22Rv1 (cell line): Measurements from ENCODE around the gene PIK3C2A.

Experiments used
- H3K27ac ChIP-seq: fragments of 450-650 bp; 2 replicates; pipeline ENCODE4 v1.5.1; 2017
- ZFX ChIP-seq: fragments of 450-650 bp; IDR thresholded peaks from 2 replicates; pipeline ENCODE4 v1.6.1; 2017; ENCODE audit warnings: antibody characterized with exemption, borderline replicate concordance
- TF ChIP-seq, protein P1 (sequence below): fragments of 450-650 bp; IDR thresholded peaks from 2 replicates; pipeline ENCODE4 v1.5.1; 2017; ENCODE audit warnings: mild to moderate bottlenecking

Gene PIK3C2A

DNA sequence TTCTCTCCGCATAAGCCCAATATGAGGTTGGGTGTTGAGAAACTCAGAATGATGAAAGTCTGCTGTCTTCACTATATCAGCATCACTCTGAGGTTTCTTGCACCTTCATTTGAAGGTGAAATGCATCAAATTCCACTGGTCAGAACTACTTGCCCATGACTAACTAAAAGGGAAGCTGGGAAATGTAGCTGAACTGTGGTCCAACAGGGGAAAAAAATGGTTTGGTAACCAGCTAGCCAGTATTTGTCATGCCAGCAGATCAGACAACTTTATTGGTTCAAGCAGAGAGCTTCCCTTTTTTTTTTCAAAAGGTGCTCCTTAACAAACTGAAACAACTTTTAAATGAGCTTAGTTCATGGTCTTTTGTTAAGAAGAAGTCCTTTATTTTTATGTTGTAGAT is 14.2 kb upstream of the PIK3C2A start:
- H3K27ac ChIP-seq: no peak overlapping the region
- no peak for TF ChIP-seq ZFX
- TF ChIP-seq, protein P1, sequence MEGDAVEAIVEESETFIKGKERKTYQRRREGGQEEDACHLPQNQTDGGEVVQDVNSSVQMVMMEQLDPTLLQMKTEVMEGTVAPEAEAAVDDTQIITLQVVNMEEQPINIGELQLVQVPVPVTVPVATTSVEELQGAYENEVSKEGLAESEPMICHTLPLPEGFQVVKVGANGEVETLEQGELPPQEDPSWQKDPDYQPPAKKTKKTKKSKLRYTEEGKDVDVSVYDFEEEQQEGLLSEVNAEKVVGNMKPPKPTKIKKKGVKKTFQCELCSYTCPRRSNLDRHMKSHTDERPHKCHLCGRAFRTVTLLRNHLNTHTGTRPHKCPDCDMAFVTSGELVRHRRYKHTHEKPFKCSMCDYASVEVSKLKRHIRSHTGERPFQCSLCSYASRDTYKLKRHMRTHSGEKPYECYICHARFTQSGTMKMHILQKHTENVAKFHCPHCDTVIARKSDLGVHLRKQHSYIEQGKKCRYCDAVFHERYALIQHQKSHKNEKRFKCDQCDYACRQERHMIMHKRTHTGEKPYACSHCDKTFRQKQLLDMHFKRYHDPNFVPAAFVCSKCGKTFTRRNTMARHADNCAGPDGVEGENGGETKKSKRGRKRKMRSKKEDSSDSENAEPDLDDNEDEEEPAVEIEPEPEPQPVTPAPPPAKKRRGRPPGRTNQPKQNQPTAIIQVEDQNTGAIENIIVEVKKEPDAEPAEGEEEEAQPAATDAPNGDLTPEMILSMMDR: no peak

DNA sequence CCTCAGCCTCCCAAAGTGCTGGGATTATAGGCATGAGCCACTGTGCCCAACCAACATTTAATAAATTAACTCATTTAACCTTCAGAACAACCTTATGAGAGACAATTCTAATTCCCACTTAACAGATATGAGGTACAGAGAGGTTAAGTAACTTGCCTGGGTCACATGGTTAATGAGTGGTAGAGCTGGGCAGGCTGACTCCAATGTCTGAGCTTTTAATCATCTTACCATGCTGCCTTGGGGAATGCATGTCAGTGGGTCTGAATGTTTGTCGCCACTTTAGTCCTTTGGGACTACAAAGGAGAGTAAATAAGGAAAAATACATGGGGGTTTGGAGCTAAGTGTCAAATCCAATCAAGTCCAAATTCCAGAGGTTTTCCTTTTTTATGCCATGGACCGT is 11.2 kb upstream of the PIK3C2A start:
- TF ChIP-seq, protein P1: no peak
- TF ChIP-seq ZFX: no peak
- no peak overlapping the region for H3K27ac ChIP-seq

DNA sequence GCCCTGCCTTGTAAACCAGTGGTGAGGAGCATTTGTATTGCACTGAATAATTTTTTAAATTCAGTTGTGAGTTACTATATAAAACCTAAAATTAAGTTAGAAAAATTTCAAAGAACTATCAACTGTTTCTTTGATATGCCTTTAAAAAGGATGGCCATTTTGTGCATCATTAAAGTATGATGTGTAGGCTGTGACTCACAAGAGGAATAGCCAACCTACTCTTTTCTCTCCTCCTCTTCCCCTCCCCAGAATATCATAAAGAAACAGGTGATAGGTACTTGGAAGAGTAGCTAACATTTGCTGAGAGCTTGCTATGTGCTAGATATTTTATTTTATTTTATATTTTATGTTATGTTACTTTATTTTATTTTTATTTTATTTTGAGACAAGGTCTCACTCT is 10.6 kb upstream of the PIK3C2A start:
- no peak overlapping the region for H3K27ac ChIP-seq
- TF ChIP-seq, protein P1: no peak
- TF ChIP-seq ZFX: no peak

DNA sequence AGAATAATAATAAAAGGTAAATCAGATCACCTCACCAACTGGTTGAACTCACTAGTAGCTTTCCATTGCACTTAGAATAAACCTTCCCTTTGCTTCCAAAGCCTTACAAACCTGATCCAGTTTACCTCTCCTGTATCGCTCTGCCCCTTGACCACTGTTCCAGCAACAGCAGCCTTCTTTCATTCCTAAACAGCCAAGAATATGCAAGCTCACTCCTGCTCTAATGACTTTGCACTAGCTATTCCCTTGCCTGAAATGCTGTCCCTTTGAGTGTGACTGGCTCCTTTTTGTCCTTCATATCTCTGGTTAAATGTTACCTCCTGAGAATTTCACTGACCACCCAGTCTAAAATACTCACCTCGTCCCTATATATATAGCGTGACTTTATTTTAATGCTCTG is 9.6 kb upstream of the PIK3C2A start:
- TF ChIP-seq ZFX: no peak
- TF ChIP-seq, protein P1: no peak

DNA sequence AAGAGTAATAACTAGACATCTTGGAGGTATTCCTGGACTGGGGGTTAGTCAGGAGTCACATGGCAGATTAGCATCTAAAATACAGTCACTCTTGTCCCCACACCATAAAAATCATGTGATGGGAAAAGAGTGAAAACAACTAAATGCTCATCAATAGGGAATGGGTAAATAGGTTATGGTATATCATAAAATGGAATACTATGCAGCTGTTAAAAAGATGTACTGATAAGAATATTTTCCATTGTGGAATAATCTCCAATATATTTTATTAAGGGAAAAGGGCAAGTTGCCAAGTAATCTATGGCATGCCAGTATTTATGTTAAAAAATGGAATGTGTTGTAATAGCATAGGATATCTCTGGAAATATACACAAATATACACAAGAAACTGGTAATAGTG is 6.6 kb upstream of the PIK3C2A start:
- H3K27ac ChIP-seq: no peak overlapping the region
- TF ChIP-seq, protein P1: no peak
- no peak for TF ChIP-seq ZFX

More for the DNA sequence above, 9.6 kb upstream of the PIK3C2A start:
- H3K27ac ChIP-seq: no peak overlapping the region

DNA sequence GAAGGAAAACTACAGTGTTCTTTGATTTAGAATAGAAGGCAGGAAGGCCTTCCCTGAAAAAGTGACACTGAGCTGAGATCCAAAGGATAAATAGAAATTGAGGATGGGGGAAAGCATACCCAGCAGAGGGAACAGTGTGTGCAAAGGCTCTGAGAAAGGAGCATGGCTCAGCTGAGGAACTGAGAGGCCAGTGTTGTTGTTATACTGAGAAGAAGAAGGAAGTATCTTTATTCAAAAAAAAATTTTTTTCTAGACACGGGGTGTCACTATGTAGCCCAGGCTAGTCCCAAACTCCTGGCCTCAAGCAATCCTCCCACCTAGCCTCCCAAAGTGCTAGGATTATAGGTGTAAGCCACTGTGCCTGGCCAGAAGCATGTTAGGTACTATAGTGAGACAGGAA is 3.5 kb upstream of the PIK3C2A start:
- TF ChIP-seq ZFX: no peak
- TF ChIP-seq, protein P1: no peak
- no peak overlapping the region for H3K27ac ChIP-seq

DNA sequence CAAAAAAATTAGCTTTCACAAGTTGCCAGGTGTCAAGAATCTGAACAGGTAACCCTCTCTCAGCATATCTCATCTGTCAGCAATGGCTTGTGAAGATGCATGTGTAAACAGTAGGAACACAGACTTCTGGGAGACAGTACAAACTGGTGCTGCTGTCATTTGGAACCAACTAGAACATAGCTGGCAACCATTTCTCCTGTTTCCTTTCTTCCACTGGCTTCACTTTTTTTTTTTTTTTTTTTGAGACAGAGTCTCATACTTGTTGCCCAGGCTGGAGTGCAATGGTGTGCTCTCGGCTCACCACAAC is 2.1 kb upstream of the PIK3C2A start:
- TF ChIP-seq, protein P1: no peak
- peak overlapping the region; percentile 90 for H3K27ac ChIP-seq
